Measurements from ENCODE around the gene CFI. TPM values are rescaled to one million over a fixed set of nuclear protein-coding genes. Genes with fewer than 3 reads are reported as not detected.
"Not testable (repeated sequence)": the region's sequence is repeated elsewhere in the genome, so short reads cannot be mapped to it uniquely, and the experiment has no call there.

CFI gene
- total RNA-seq, 1 donor from 2014 or later, result 23.4 TPM

- no peak for DNase-seq (ENCODE audit: low read depth in 2 of 2)
Measured at GRCh38 chr4:109798866-109799265, 2.9 kb downstream of the CFI start.

DNA sequence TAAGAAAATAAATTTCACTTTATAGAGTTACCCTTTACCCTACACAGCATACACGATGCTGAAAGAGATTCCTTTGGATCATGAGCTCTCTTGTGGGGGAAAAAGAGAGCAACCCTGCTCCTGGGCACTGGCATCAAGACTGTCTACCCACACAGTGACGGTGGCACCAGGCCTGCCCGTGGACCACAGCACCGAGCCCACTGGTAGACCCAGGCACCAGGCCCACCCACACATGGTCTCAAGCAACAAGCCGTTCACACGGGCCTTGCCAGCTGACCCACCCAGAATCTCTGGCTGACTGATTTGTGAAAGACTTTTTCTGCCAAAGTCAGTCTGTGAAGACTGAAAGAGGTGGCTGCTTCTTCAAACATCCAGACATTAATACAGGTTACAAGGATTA, 6.7 kb downstream of the CFI start:
- no peak for DNase-seq (ENCODE audit: low read depth in 2 of 2)

- DNase-seq (ENCODE audit: low read depth in 2 of 2), result no peak
Measured at GRCh38 chr4:109787807-109788206, 14.0 kb downstream of the CFI start.

DNA sequence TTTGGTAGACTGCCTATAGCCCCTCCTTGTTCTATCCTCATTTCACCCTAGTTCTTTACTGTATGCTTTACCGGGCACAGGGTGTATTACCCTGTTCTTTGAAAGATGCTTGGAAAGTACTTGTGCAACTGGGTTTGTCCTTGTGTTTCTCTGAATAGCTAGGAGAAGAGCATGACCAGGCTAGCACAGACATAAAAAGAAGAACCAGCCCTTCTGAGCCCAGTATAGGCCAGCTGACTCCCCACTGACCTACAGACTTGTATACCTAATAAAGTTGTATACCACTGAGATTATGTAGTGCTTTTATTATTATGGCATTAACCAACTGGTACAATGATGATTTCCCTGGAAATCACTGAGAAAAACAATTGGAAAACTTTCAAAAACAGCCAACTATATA, 15.0 kb downstream of the CFI start:
- no peak for DNase-seq (ENCODE audit: low read depth in 2 of 2)

DNA sequence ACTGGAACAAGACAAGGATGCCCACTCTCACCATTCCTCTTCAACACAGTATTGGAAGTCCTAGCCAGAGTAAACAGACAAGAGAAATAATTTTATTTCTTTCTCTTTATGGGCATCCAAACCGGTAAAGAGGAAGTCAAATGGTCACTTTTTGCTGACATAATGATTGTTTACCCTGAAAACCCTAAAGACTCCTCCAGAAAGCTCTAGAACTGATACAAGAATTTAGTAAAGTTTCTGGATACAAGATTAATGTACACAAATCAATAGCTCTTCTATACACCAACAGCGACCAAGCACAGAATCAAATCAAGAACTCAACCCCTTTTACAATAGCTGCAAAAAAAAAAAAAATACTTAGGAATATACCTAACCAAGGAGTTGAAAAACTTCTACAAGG, 19.7 kb downstream of the CFI start:
- DNase-seq (ENCODE audit: low read depth in 2 of 2), result not testable (repeated sequence)

DNA sequence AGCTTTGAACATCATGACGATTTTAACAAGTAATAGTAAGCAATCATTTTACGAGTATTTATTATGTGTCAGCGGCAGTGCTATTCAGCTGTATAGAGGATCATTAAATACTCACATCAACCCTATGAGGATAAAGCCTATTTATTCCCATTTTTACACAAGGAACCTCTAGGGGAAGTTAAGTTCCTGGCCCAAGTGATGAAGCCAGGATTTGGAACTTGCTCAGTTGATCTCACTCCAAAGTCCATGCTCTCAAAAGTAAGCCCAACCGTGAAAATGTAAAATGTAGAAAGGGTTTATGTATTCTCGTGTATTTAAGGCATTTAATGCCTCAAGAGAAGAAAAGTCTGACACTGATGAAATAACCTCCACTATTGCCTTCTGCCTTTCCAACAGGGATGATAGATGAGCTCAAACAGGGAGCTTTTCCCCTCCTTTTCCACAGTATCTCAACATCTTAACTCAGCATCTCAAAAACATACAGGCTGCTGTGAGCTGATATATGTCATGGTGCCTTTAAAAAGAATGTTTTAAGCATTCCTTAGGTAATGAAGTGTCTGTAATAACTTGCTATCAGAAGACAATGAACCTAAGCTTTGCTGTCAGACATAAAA, 36.9 kb downstream of the CFI start:
- DNase-seq (ENCODE audit: low read depth in 2 of 2), result no peak

GRCh38 chr4:109764376-109764775, 37.4 kb downstream of the CFI start:
- no peak for DNase-seq (ENCODE audit: low read depth in 2 of 2)

DNA sequence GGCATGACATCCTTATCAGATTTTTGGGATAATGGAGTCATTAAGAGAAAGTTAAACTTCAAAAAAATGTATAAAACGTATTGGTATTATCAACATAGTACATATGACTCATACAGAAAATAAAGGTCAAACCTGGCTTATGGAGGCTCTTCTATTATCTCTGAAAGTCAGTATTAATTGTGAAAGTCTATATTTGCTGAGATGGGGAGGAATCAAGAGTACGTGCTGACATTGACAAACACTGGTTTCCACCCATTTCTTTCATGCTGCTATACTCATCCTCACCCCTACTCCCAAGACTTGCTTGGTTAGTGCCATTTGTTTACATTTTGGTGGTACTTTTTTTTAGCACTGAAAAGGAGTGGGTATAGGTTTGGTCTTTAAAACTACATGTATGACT, 41.1 kb downstream of the CFI start:
- DNase-seq (ENCODE audit: low read depth in 2 of 2), result no peak

DNA sequence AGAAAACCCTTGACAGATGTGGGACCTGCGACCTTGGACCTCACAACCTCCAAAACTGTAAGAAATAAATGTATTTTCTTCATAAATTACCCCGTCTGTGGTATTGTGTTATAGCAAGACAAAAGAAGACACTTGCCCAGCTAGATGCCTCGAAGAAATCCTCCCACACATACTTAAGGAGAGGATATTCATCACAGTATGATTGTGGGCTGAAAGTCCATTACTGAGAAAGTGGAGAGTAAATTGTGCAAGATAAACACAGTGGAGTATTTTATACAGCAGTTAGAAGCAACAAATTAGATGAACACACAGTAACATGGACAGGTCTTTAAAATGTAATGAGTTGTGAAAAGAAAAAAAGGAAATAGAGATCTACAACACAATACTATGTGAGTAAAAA, 46.1 kb downstream of the CFI start:
- DNase-seq (ENCODE audit: low read depth in 2 of 2), result no peak

DNA sequence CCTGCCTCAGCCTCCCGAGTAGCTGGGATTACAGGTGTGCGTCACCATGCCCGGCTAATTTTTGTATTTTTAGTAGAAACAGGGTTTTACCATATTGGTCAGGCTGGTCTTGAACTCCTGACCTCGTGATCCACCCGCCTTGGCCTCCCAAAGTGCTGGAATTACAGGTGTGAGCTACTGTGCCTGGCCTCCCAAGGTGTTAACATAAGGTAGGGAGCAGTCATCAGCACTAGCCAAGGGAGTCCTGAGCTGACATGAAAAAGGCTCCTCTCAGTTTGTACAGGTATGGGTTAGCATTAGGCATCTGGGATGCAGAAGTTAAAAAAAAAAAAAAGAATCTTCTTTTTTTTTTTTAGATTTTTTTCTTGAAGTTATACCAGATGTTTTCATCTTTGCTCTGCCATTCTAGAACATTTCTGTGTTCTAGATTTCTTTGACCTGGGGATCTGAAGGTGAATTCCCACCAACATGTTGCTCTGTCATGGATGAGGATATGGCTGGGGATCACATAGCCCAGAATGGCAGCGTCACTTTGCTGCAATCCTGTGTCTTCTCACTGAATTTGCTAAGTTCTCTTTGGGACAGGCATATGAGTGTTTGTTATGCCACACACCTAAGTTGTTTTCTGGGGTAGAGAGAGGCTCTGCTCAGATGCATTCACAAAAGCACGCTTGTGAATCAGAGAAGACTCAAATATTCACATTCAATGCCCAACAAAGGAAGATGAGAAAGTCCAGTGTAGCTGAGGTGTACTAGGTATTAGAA, 47.5 kb downstream of the CFI start:
- no peak for DNase-seq (ENCODE audit: low read depth in 2 of 2)

GRCh38 chr4:109752525-109752924, 49.3 kb downstream of the CFI start:
- no peak for DNase-seq (ENCODE audit: low read depth in 2 of 2)

GRCh38 chr4:109751852-109752251, 49.9 kb downstream of the CFI start:
- DNase-seq (ENCODE audit: low read depth in 2 of 2), result no peak

DNA sequence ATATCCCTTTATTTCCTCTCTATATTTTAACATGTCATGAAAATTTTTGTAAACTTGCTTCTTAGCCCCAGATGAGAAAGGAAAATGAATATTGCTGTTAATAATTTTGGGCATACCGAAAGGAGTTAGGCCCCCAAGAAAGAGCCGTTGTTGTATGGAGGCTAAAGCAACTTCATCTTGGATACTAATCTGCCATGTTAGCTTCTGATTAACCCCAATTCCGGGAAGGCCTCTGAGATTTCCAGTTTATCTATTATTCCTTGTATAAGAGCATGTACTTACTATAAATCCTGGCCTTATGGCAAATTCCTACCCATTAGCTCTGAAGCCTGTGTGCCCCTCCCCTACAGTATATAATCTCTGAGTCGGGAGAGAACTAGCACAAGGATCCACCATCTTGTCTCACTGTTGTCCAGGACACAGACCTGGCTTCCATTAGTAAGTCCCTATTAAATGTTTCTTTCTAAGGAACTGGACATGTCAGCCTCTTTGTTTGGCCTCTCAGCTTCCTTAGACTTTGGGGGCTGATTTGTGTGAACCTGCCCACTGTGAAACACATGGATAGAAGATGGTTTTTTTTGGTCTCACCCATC, 51.1 kb downstream of the CFI start:
- DNase-seq (ENCODE audit: low read depth in 2 of 2), result no peak

GRCh38 chr4:109749388-109750082, 52.3 kb downstream of the CFI start:
- DNase-seq (ENCODE audit: low read depth in 2 of 2), result no peak

- DNase-seq (ENCODE audit: low read depth in 2 of 2), result no peak
Measured at GRCh38 chr4:109748114-109748513, 53.7 kb downstream of the CFI start.

GRCh38 chr4:109746728-109747127, 55.1 kb downstream of the CFI start:
- DNase-seq (ENCODE audit: low read depth in 2 of 2), result no peak

- no peak for DNase-seq (ENCODE audit: low read depth in 2 of 2)
Measured at GRCh38 chr4:109745830-109746229, 56.0 kb downstream of the CFI start.

- no peak for DNase-seq (ENCODE audit: low read depth in 2 of 2)
Measured at GRCh38 chr4:109739547-109739946, 62.3 kb downstream of the CFI start.

GRCh38 chr4:109738104-109738872, 63.5 kb downstream of the CFI start:
- DNase-seq (ENCODE audit: low read depth in 2 of 2), result no peak

GRCh38 chr4:109735566-109736365, 66.0 kb downstream of the CFI start:
- DNase-seq (ENCODE audit: low read depth in 2 of 2), result no peak

DNA sequence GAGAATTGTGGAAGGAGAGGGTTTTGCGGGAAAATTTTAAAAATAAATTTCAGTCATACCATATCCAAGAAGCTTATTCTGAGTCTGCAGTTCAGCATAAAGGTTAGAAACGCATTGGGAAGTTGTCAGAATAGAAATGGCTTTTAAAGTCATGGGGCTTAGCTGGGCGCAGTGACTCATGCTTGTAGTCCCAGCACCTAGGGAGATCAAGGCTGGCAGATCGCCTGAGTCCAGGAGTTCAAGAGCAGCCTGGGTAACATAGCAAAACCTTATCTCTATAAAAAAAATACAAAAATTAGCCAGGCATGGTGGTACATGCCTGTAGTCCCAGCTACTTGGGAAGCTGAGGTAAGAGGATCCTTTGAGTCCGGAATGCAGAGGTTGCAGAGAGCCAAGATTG, 68.1 kb downstream of the CFI start:
- no peak for DNase-seq (ENCODE audit: low read depth in 2 of 2)

Data from dermis microvascular lymphatic vessel endothelial cell (primary cell).